ENCODE data around the gene DHRS9. TPM values are rescaled to one million over a fixed set of nuclear protein-coding genes. Genes with fewer than 3 reads are reported as not detected.

DHRS9 gene
- total RNA-seq, 1 donor: 0.36 TPM

- no peak for DNase-seq (ENCODE audit: low read depth)
- H3K4me3 ChIP-seq (ENCODE audit: low read depth, low read length): no peak overlapping the region
- no peak for TF ChIP-seq CTCF (IDR thresholded peaks at IDR 0.05; ENCODE audit: insufficient read depth, low read length)
Observed at GRCh38 chr2:169106563-169107545, 37.5 kb downstream of the DHRS9 start.

- no peak for DNase-seq (ENCODE audit: low read depth)
- no peak overlapping the region for H3K4me3 ChIP-seq (ENCODE audit: low read depth, low read length)
- TF ChIP-seq CTCF (IDR thresholded peaks at IDR 0.05; ENCODE audit: insufficient read depth, low read length): no peak
Observed at GRCh38 chr2:169107645-169108044, 38.3 kb downstream of the DHRS9 start.

GRCh38 chr2:169108099-169108884 is 38.9 kb downstream of the DHRS9 start:
- no peak for DNase-seq (ENCODE audit: low read depth)
- no peak for TF ChIP-seq CTCF (IDR thresholded peaks at IDR 0.05; ENCODE audit: insufficient read depth, low read length)
- no peak overlapping the region for H3K4me3 ChIP-seq (ENCODE audit: low read depth, low read length)

- peak; percentile 82 for DNase-seq (ENCODE audit: low read depth)
- no peak overlapping the region for H3K4me3 ChIP-seq (ENCODE audit: low read depth, low read length)
- TF ChIP-seq CTCF (IDR thresholded peaks at IDR 0.05; ENCODE audit: insufficient read depth, low read length): peak; percentile 84
Observed at GRCh38 chr2:169109502-169110409, 40.4 kb downstream of the DHRS9 start.

GRCh38 chr2:169110419-169110818 is 41.1 kb downstream of the DHRS9 start:
- TF ChIP-seq CTCF (IDR thresholded peaks at IDR 0.05; ENCODE audit: insufficient read depth, low read length): no peak
- no peak for DNase-seq (ENCODE audit: low read depth)

GRCh38 chr2:169110916-169111315 is 41.6 kb downstream of the DHRS9 start:
- no peak for TF ChIP-seq CTCF (IDR thresholded peaks at IDR 0.05; ENCODE audit: insufficient read depth, low read length)
- no peak for DNase-seq (ENCODE audit: low read depth)
- H3K4me3 ChIP-seq (ENCODE audit: low read depth, low read length): no peak overlapping the region

More at GRCh38 chr2:169110419-169110818, 41.1 kb downstream of the DHRS9 start:
- no peak overlapping the region for H3K4me3 ChIP-seq (ENCODE audit: low read depth, low read length)
